ENCODE results near the gene SCN8A. TPM values are rescaled to one million over a fixed set of nuclear protein-coding genes. Genes with fewer than 3 reads are reported as not detected.

Gene SCN8A
- polyA plus RNA-seq, 1 experiment: 19.6 TPM

GRCh38 chr12:51850081-51850964, 259.3 kb downstream of the SCN8A start:
- TF ChIP-seq CTCF (IDR thresholded peaks at IDR 0.05; ENCODE audit: insufficient read depth, low read depth, low read length): no peak
- no peak overlapping the region for H3K4me3 ChIP-seq (ENCODE audit: low read depth, low read length)

GRCh38 chr12:51850965-51851299, 259.9 kb downstream of the SCN8A start:
- H3K36me3 ChIP-seq (ENCODE audit: control insufficient read depth, insufficient read depth, low read length): no peaks in the 10 kb centered on the region
- DNase-seq (ENCODE audit: low read depth): no peak
- ChIA-PET CTCF (interaction anchor here (0.6 to 1.6 kb wide), 4 partner anchors 24 to 422 kb away, joined by 3 to 8 read pairs (median 4); no protein-coding TSS in a partner anchor), POLR2A (no interaction called here)
- TF ChIP-seq CTCF (IDR thresholded peaks at IDR 0.05; ENCODE audit: insufficient read depth, low read depth, low read length): no peak
- H3K27me3 ChIP-seq (ENCODE audit: control insufficient read depth, insufficient read depth, low read length): peaks cover 19% of the 10 kb centered on the region
- no peak overlapping the region for H3K4me3 ChIP-seq (ENCODE audit: low read depth, low read length)

More at GRCh38 chr12:51850081-51850964, 259.3 kb downstream of the SCN8A start:
- Histone ChIP-seq H3K36me3 (ENCODE audit: control insufficient read depth, insufficient read depth, low read length) (no peaks in the 10 kb centered on the region), H3K27me3 (ENCODE audit: control insufficient read depth, insufficient read depth, low read length) (peaks cover 25% of the 10 kb centered on the region)
- no peak for DNase-seq (ENCODE audit: low read depth)
- POLR2A ChIA-PET: no interaction called here
- CTCF ChIA-PET: interaction anchor here (1.6 kb wide), 1 partner anchor 25 kb away, joined by 8 read pairs; no protein-coding TSS in a partner anchor

DNA sequence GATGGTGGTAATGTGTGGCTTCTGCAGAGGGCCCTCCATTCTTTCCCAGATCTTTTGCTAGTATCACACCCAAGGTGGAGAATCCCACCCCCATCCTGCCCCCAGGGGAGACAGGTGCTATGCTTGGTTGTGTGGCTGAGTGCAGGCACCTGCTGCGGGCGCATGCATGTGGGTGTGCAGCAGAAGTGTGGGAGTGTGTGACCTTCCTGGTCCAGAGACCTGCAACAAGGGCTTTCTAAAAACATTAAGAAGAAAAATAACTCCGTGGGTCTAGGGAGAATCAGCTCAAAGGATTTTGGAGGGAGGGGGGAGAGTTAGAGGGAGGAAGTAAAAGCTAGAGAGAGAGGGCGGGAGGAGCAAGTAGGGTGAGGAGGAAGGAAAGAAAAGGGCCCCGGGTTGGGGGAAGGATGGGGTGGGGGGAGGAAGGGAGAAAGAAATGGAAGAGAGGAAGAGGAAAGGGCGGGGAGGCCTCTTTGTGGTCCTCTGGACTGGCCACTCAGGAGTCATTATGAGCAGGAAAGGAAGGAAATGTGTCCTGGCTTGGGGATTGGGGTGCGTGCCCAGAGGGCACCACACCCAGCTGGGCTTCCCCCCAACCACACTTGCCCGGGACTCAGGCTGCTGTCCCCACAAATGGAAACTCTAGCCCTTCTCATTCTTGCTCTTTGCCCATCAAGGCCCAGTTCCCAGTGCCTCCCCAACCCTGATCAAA, 260.5 kb downstream of the SCN8A start:
- H3K36me3 ChIP-seq (ENCODE audit: control insufficient read depth, insufficient read depth, low read length): no peaks in the 10 kb centered on the region
- ChIA-PET CTCF (interaction anchor here (0.5 to 1.6 kb wide), 6 partner anchors 24 to 1918 kb away, joined by 3 to 8 read pairs (median 4); no protein-coding TSS in a partner anchor), POLR2A (no interaction called here)
- no peak for TF ChIP-seq CTCF (IDR thresholded peaks at IDR 0.05; ENCODE audit: insufficient read depth, low read depth, low read length)
- peaks cover 14% of the 10 kb centered on the region for H3K27me3 ChIP-seq (ENCODE audit: control insufficient read depth, insufficient read depth, low read length)
- no peak overlapping the region for H3K4me3 ChIP-seq (ENCODE audit: low read depth, low read length)
- no peak for DNase-seq (ENCODE audit: low read depth)

- Histone ChIP-seq H3K4me3 (ENCODE audit: low read depth, low read length) (no peak overlapping the region), H3K36me3 (ENCODE audit: control insufficient read depth, insufficient read depth, low read length) (no peaks in the 10 kb centered on the region), H3K27me3 (ENCODE audit: control insufficient read depth, insufficient read depth, low read length) (peaks cover 10% of the 10 kb centered on the region)
- ChIA-PET POLR2A (no interaction called here), CTCF (interaction anchor here (0.5 to 1.5 kb wide), 3 partner anchors 27 to 1917 kb away, joined by 3 to 4 read pairs (median 4); no protein-coding TSS in a partner anchor)
- no peak for DNase-seq (ENCODE audit: low read depth)
- no peak for TF ChIP-seq CTCF (IDR thresholded peaks at IDR 0.05; ENCODE audit: insufficient read depth, low read depth, low read length)
Observed at GRCh38 chr12:51852404-51853137, 261.5 kb downstream of the SCN8A start.

Data from BJ (cell line).